COR-L47 (cell line): ENCODE measurements around the gene AQP10.
"Not testable (repeated sequence)": the region's sequence is repeated elsewhere in the genome, so short reads cannot be mapped to it uniquely, and the experiment has no call there.

Source experiments
- DNase-seq: peaks from one replicate; lab custom pipeline; 2025; lab: John Stamatoyannopoulos, UW

AQP10 gene

GRCh38 chr1:154320882-154321608, at the start of gene AQP10:
Gene AQP10 (plus strand): TSS chr1:154321093. CDS start chr1:154321156, 63 bp downstream.
- DNase-seq: no peak

GRCh38 chr1:154272217-154272998, 48.5 kb upstream of the AQP10 start, which contains the start of gene HAX1:
Gene HAX1 (plus strand): TSS chr1:154272629. CDS start chr1:154272724, 95 bp downstream.
- peak; percentile 91 for DNase-seq

GRCh38 chr1:154272999-154273563, 47.8 kb upstream of the AQP10 start:
- DNase-seq: no peak

- DNase-seq: no peak
Observed at GRCh38 chr1:154276797-154277196, 44.1 kb upstream of the AQP10 start.

GRCh38 chr1:154287591-154287990, 33.3 kb upstream of the AQP10 start:
- DNase-seq: not testable (repeated sequence)

- DNase-seq: no peak
Observed at GRCh38 chr1:154288661-154289060, 32.2 kb upstream of the AQP10 start.

GRCh38 chr1:154290921-154291320, 30.0 kb upstream of the AQP10 start:
- DNase-seq: no peak

- no peak for DNase-seq
Observed at GRCh38 chr1:154295408-154296235, 25.3 kb upstream of the AQP10 start.

- DNase-seq: no peak
Observed at GRCh38 chr1:154301582-154301981, 19.3 kb upstream of the AQP10 start.

GRCh38 chr1:154304664-154305337, 16.1 kb upstream of the AQP10 start:
- DNase-seq: no peak

GRCh38 chr1:154306151-154306550, 14.7 kb upstream of the AQP10 start:
- no peak for DNase-seq

GRCh38 chr1:154307670-154308270, 13.1 kb upstream of the AQP10 start:
- DNase-seq: not testable (repeated sequence)

- not testable (repeated sequence) for DNase-seq
Observed at GRCh38 chr1:154309136-154309535, 11.8 kb upstream of the AQP10 start.

GRCh38 chr1:154312229-154313065, 8.4 kb upstream of the AQP10 start:
- DNase-seq: not testable (repeated sequence)

- no peak for DNase-seq
Observed at GRCh38 chr1:154313066-154313356, 7.9 kb upstream of the AQP10 start.

- DNase-seq: not testable (repeated sequence)
Observed at GRCh38 chr1:154314226-154314625, 6.7 kb upstream of the AQP10 start.

GRCh38 chr1:154316704-154317103, 4.2 kb upstream of the AQP10 start:
- DNase-seq: no peak

GRCh38 chr1:154318386-154318785, 2.5 kb upstream of the AQP10 start:
- no peak for DNase-seq

GRCh38 chr1:154321609-154321934, 679 bp downstream of the AQP10 start:
- DNase-seq: not testable (repeated sequence)

- no peak for DNase-seq
Observed at GRCh38 chr1:154323493-154323892, 2.6 kb downstream of the AQP10 start.
